LNCAP (cell line): ENCODE data around the gene GOPC.

Source experiments
- TF ChIP-seq, protein P1 (sequence below): fragments of 450-650 bp; IDR thresholded peaks from 2 replicates; pipeline ENCODE4 v1.5.1; 2017; ENCODE audit warnings: mild to moderate bottlenecking

GOPC gene

DNA sequence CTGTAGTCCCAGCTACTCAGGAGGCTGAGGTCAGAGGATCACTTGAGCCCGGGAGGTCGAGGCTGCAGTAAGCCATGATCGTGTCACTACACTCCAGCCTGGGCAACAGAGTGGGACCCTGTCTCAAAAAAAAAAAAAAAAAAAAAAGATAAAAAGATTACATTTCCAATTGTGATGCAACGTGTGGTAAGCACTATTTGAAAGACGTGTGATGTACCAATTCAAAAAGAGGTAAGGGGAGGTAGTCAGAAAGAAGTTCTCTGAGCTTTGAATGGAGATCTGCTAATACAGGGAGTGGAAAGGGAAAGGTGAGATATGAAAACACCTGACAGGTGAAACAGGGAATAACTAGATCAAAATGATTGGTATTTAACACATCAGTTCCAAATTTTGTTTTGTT, 11.9 kb downstream of the GOPC start:
- TF ChIP-seq, protein P1, sequence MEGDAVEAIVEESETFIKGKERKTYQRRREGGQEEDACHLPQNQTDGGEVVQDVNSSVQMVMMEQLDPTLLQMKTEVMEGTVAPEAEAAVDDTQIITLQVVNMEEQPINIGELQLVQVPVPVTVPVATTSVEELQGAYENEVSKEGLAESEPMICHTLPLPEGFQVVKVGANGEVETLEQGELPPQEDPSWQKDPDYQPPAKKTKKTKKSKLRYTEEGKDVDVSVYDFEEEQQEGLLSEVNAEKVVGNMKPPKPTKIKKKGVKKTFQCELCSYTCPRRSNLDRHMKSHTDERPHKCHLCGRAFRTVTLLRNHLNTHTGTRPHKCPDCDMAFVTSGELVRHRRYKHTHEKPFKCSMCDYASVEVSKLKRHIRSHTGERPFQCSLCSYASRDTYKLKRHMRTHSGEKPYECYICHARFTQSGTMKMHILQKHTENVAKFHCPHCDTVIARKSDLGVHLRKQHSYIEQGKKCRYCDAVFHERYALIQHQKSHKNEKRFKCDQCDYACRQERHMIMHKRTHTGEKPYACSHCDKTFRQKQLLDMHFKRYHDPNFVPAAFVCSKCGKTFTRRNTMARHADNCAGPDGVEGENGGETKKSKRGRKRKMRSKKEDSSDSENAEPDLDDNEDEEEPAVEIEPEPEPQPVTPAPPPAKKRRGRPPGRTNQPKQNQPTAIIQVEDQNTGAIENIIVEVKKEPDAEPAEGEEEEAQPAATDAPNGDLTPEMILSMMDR = no peak

DNA sequence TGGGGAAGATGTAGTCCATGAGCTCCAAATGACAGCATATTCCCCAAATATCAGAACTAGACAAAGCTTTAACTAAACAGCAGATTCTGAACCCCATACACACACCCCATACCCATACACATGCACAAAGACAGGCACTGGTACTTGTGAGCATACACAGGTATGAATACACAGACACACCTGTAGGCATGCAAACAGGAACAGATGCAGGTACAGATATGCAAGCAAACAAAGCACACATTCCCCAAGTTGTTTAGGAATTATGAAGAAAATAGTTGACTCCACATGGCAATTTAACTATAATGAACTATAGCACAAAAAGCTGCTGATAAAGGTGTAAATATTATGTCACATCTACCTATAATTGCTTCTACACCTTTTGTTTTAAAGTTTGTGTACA, 16.7 kb downstream of the GOPC start:
- TF ChIP-seq, protein P1 = no peak

DNA sequence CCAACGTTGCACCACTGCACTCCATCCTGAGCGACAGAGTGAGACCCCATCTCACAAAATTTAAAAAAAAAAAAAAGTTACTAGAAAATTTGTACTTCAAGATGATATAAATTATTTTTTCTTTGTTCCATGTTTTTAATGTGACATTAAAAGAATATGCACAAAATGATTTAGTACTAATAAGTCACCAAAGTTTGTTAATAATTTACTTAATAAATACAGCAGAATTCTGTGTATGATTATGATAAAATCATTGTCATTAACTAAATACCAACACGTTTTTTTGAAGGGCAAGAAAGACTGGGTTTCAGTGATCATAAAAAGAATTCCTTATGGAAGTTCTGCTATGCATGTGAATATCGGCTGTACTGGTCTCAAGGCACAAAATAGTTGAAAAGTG, 28.1 kb downstream of the GOPC start:
- TF ChIP-seq, protein P1 = no peak

GRCh38 chr6:117573006-117573680, 29.2 kb downstream of the GOPC start:
- TF ChIP-seq, protein P1 = no peak

- TF ChIP-seq, protein P1 = no peak
Observed at GRCh38 chr6:117568831-117569410, 33.4 kb downstream of the GOPC start.

- TF ChIP-seq, protein P1 = no peak
Observed at GRCh38 chr6:117568247-117568646, 34.1 kb downstream of the GOPC start.

- TF ChIP-seq, protein P1 = no peak
Observed at GRCh38 chr6:117564681-117565080, 37.6 kb downstream of the GOPC start.
